ENCODE measurements around the gene KNG1.
"Not testable (repeated sequence)": the region's sequence is repeated elsewhere in the genome, so short reads cannot be mapped to it uniquely, and the experiment has no call there.

- TF ChIP-seq CTCF (conservative IDR thresholded peaks at IDR 0.05; ENCODE audit: low read depth, low read length); EZH2 (IDR thresholded peaks at IDR 0.05; ENCODE audit: borderline replicate concordance, low read depth, low read length, poor library complexity, severe bottlenecking): not testable (repeated sequence)
Measured at GRCh38 chr3:186686475-186686874, 30.7 kb upstream of the KNG1 start.

Measured in A673 (cell line).